ENCODE data around the gene PPM1F.

The PPM1F gene

GRCh38 chr22:21960200-21961126 lies 7.8 kb upstream of the PPM1F start:
- no peak for DNase-seq

- no peak for DNase-seq
Measured at GRCh38 chr22:21959274-21960074, 6.8 kb upstream of the PPM1F start.

- no peak for DNase-seq
Measured at GRCh38 chr22:21958360-21959273, 6.0 kb upstream of the PPM1F start.

- DNase-seq, result peak in 1 of 5 experiments; percentile 10
Measured at GRCh38 chr22:21951931-21952465, 650 bp downstream of the PPM1F start.

- DNase-seq, result no peak
Measured at GRCh38 chr22:21951062-21951461, 1.6 kb downstream of the PPM1F start.

GRCh38 chr22:21949948-21950347 lies 2.7 kb downstream of the PPM1F start:
- no peak for DNase-seq

- no peak for DNase-seq
Measured at GRCh38 chr22:21949569-21949918, 3.1 kb downstream of the PPM1F start.

- no peak for DNase-seq
Measured at GRCh38 chr22:21948824-21949568, 3.7 kb downstream of the PPM1F start.

GRCh38 chr22:21948390-21948789 lies 4.3 kb downstream of the PPM1F start:
- no peak for DNase-seq

- DNase-seq, result no peak
Measured at GRCh38 chr22:21947040-21948014, 5.3 kb downstream of the PPM1F start.

GRCh38 chr22:21946262-21946925 lies 6.3 kb downstream of the PPM1F start:
- no peak for DNase-seq

- no peak for DNase-seq
Measured at GRCh38 chr22:21945453-21946261, 7.0 kb downstream of the PPM1F start.

- no peak for DNase-seq
Measured at GRCh38 chr22:21944871-21945270, 7.8 kb downstream of the PPM1F start.

GRCh38 chr22:21943571-21944448 lies 8.8 kb downstream of the PPM1F start:
- DNase-seq, result no peak

- DNase-seq, result peak in 1 of 5 experiments; percentile 11
Measured at GRCh38 chr22:21942407-21943343, 10.0 kb downstream of the PPM1F start.

- no peak for DNase-seq
Measured at GRCh38 chr22:21941921-21942320, 10.7 kb downstream of the PPM1F start.

- DNase-seq, result no peak
Measured at GRCh38 chr22:21940521-21940920, 12.1 kb downstream of the PPM1F start.

All from T-helper 2 cell (primary cell).